Measurements from ENCODE around the gene C10orf90. TPM values are rescaled to one million over a fixed set of nuclear protein-coding genes. Genes with fewer than 3 reads are reported as not detected.

Gene C10orf90
- total and polyA plus RNA-seq, 9 donors, result not detected

- H3K9me3 ChIP-seq, result no peaks in the 10 kb centered on the region
- H3K36me3 ChIP-seq, result no peaks in the 10 kb centered on the region
- WGBS, 3 donors, result 44 to 63% (median 50%) methylated on average over 3 of the region's 3 CpGs
- no peaks in the 10 kb centered on the region for H3K27me3 ChIP-seq
- intact Hi-C loops (cut with DNase I), result no loop called here
- TF ChIP-seq EP300 (IDR thresholded peaks at IDR 0.05) (no peak), CTCF (IDR thresholded peaks at IDR 0.05) (no peak), POLR2A (IDR thresholded peaks at IDR 0.05) (no peak)
- H3K4me3 ChIP-seq, result no peak overlapping the region
- H3K27ac ChIP-seq, result no peak overlapping the region
- no peak for DNase-seq
- H3K4me1 ChIP-seq (ENCODE audit: insufficient read depth), result no peaks in the 10 kb centered on the region
Observed at GRCh38 chr10:126669168-126669567, 1.3 kb downstream of the C10orf90 start.

- 88 to 98% (median 91%) methylated on average over 4 of the region's 4 CpGs for WGBS, 3 donors
- TF ChIP-seq EP300 (IDR thresholded peaks at IDR 0.05) (no peak), CTCF (IDR thresholded peaks at IDR 0.05) (no peak), POLR2A (IDR thresholded peaks at IDR 0.05) (no peak)
- no peaks in the 10 kb centered on the region for H3K4me1 ChIP-seq (ENCODE audit: insufficient read depth)
- intact Hi-C loops (cut with DNase I), result no loop called here
- H3K27ac ChIP-seq, result no peak overlapping the region
- no peaks in the 10 kb centered on the region for H3K27me3 ChIP-seq
- H3K4me3 ChIP-seq, result no peak overlapping the region
- H3K9me3 ChIP-seq, result no peaks in the 10 kb centered on the region
- no peaks in the 10 kb centered on the region for H3K36me3 ChIP-seq
- DNase-seq, result no peak
Observed at GRCh38 chr10:126668505-126668904, 2.0 kb downstream of the C10orf90 start.

- Histone ChIP-seq H3K4me3 (no peak overlapping the region), H3K36me3 (no peaks in the 10 kb centered on the region), H3K4me1 (ENCODE audit: insufficient read depth) (no peaks in the 10 kb centered on the region), H3K9me3 (no peaks in the 10 kb centered on the region), H3K27me3 (no peaks in the 10 kb centered on the region), H3K27ac (no peak overlapping the region)
- intact Hi-C loops (cut with DNase I), result no loop called here
- TF ChIP-seq POLR2A (IDR thresholded peaks at IDR 0.05) (no peak), EP300 (IDR thresholded peaks at IDR 0.05) (no peak), CTCF (IDR thresholded peaks at IDR 0.05) (no peak)
- WGBS, 3 donors, result 85 to 92% (median 89%) methylated on average over 3 of the region's 3 CpGs
- DNase-seq, result no peak
Observed at GRCh38 chr10:126667568-126667967, 2.9 kb downstream of the C10orf90 start.

GRCh38 chr10:126665207-126665606, 5.3 kb downstream of the C10orf90 start:
- TF ChIP-seq EP300 (IDR thresholded peaks at IDR 0.05) (no peak), CTCF (IDR thresholded peaks at IDR 0.05) (no peak)
- Histone ChIP-seq H3K4me3 (no peak overlapping the region), H3K27me3 (no peaks in the 10 kb centered on the region), H3K36me3 (no peaks in the 10 kb centered on the region), H3K9me3 (no peaks in the 10 kb centered on the region), H3K4me1 (ENCODE audit: insufficient read depth) (no peaks in the 10 kb centered on the region), H3K27ac (no peak overlapping the region)
- intact Hi-C loops (cut with DNase I), result no loop called here
- WGBS, 3 donors, result 76 to 89% (median 83%) methylated on average over 4 of the region's 4 CpGs
- no peak for DNase-seq

GRCh38 chr10:126663880-126664279, 6.6 kb downstream of the C10orf90 start:
- intact Hi-C loops (cut with DNase I), result no loop called here
- WGBS, 3 donors, result 51 to 53% (median 53%) methylated on average over 5 of the region's 5 CpGs
- H3K27me3 ChIP-seq, result no peaks in the 10 kb centered on the region
- H3K36me3 ChIP-seq, result no peaks in the 10 kb centered on the region
- no peak overlapping the region for H3K4me3 ChIP-seq
- no peaks in the 10 kb centered on the region for H3K4me1 ChIP-seq (ENCODE audit: insufficient read depth)
- no peaks in the 10 kb centered on the region for H3K9me3 ChIP-seq
- no peak overlapping the region for H3K27ac ChIP-seq
- no peak for TF ChIP-seq POLR2A (IDR thresholded peaks at IDR 0.05)
- no peak for TF ChIP-seq EP300 (IDR thresholded peaks at IDR 0.05)
- no peak for TF ChIP-seq CTCF (IDR thresholded peaks at IDR 0.05)
- DNase-seq, result no peak

Data from ovary (tissue), 9 donors.